DOHH2 (cell line): ENCODE measurements around the gene TRMT44.

Experiments
- EZH2phosphoT487 ChIP-seq: fragments of 200-600 bp; sonication (generic); IDR thresholded peaks from 2 replicates; pipeline ENCODE4 v1.6.1; 2017; ENCODE audit warnings: borderline replicate concordance, mild to moderate bottlenecking, antibody characterized with exemption, low read length, moderate library complexity, mixed read lengths
- TF ChIP-seq, protein P1 (sequence below): fragments of 200-600 bp; sonication (generic); IDR thresholded peaks from one replicate; pipeline ENCODE4 v1.5.1; 2014; ENCODE audit warnings: antibody characterized with exemption, mild to moderate bottlenecking, low read depth, low read length; ENCODE audit not compliant: poor library complexity, severe bottlenecking

DNA sequence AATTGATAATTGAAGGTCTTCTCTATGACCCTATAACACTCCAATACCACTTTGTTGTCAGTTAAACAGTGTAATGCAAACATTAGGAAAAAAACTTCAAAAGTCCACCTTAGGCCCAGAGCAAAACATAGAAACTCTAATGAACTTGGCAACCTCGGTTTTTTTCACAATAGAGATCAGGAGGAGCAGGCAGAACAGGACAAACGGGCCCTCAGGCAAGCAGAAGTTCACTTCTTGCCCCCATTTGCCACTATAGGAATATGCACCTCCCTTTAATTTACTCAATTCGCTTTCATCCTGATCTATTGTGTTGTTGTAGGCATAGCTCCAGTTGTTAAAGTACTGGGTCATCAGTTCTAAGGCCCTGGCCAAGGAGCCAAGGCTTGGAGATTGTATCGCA, 18.2 kb upstream of the TRMT44 start:
- TF ChIP-seq, protein P1, sequence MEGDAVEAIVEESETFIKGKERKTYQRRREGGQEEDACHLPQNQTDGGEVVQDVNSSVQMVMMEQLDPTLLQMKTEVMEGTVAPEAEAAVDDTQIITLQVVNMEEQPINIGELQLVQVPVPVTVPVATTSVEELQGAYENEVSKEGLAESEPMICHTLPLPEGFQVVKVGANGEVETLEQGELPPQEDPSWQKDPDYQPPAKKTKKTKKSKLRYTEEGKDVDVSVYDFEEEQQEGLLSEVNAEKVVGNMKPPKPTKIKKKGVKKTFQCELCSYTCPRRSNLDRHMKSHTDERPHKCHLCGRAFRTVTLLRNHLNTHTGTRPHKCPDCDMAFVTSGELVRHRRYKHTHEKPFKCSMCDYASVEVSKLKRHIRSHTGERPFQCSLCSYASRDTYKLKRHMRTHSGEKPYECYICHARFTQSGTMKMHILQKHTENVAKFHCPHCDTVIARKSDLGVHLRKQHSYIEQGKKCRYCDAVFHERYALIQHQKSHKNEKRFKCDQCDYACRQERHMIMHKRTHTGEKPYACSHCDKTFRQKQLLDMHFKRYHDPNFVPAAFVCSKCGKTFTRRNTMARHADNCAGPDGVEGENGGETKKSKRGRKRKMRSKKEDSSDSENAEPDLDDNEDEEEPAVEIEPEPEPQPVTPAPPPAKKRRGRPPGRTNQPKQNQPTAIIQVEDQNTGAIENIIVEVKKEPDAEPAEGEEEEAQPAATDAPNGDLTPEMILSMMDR, result no peak
- no peak for TF ChIP-seq EZH2phosphoT487
